ENCODE results near the gene ARHGEF7. TPM values are rescaled to one million over a fixed set of nuclear protein-coding genes. Genes with fewer than 3 reads are reported as not detected.

ARHGEF7 gene
- total RNA-seq, 2 donors from 2014 or later, result 46.7 to 50.7 TPM

DNA sequence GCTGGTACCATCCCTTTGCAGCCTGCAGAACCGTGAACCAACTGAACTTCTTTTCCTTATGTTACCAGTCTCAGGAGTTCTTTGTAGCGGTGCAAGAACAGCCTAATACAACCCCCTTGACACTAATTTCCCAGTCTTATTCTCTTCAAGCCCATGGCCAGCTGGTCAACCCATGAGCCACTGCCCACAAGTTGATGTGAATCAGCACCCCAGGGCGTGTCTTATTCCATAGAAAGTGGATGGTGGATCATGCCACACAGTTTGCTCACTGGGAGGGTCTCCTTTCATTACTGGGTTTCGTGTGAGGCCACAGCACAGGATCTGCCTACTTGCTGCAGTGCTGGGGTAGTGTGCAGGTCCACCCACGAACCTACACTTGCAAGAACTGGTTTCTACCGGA is 232.3 kb downstream of the ARHGEF7 start:
- TF ChIP-seq, protein P1, sequence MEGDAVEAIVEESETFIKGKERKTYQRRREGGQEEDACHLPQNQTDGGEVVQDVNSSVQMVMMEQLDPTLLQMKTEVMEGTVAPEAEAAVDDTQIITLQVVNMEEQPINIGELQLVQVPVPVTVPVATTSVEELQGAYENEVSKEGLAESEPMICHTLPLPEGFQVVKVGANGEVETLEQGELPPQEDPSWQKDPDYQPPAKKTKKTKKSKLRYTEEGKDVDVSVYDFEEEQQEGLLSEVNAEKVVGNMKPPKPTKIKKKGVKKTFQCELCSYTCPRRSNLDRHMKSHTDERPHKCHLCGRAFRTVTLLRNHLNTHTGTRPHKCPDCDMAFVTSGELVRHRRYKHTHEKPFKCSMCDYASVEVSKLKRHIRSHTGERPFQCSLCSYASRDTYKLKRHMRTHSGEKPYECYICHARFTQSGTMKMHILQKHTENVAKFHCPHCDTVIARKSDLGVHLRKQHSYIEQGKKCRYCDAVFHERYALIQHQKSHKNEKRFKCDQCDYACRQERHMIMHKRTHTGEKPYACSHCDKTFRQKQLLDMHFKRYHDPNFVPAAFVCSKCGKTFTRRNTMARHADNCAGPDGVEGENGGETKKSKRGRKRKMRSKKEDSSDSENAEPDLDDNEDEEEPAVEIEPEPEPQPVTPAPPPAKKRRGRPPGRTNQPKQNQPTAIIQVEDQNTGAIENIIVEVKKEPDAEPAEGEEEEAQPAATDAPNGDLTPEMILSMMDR (IDR thresholded peaks at IDR 0.05), result no peak
- DNase-seq, result no peak
- H3K36me3 ChIP-seq, result no peaks in the 10 kb centered on the region
- no peak overlapping the region for H3K4me3 ChIP-seq
- H3K9me3 ChIP-seq, result no peaks in the 10 kb centered on the region
- H3K4me1 ChIP-seq, result no peaks in the 10 kb centered on the region
- H3K27me3 ChIP-seq, result no peaks in the 10 kb centered on the region
- H3K9ac ChIP-seq (ENCODE audit: low read depth in 2 of 2, low read length in 2 of 2), result no peak overlapping the region
- no peak overlapping the region for H3K27ac ChIP-seq
- intact Hi-C loops (cut with DNase I), result no loop called here

- Histone ChIP-seq H3K27me3 (no peaks in the 10 kb centered on the region), H3K9me3 (no peaks in the 10 kb centered on the region), H3K4me1 (no peaks in the 10 kb centered on the region), H3K9ac (ENCODE audit: low read depth in 2 of 2, low read length in 2 of 2) (no peak overlapping the region), H3K36me3 (no peaks in the 10 kb centered on the region), H3K4me3 (no peak overlapping the region), H3K27ac (no peak overlapping the region)
- no peak for DNase-seq
- TF ChIP-seq, protein P1 (IDR thresholded peaks at IDR 0.05), result no peak
- intact Hi-C loops (cut with DNase I), result no loop called here
These were observed 238.4 kb downstream of the ARHGEF7 start for GRCh38 chr13:111353508-111353907.

- Histone ChIP-seq H3K27ac (no peak overlapping the region), H3K9ac (ENCODE audit: low read depth in 2 of 2, low read length in 2 of 2) (no peak overlapping the region), H3K27me3 (no peaks in the 10 kb centered on the region), H3K4me1 (no peaks in the 10 kb centered on the region), H3K36me3 (no peaks in the 10 kb centered on the region), H3K4me3 (no peak overlapping the region), H3K9me3 (no peaks in the 10 kb centered on the region)
- TF ChIP-seq, protein P1 (IDR thresholded peaks at IDR 0.05), result no peak
- no peak for DNase-seq
- intact Hi-C loops (cut with DNase I), result no loop called here
These were observed 239.7 kb downstream of the ARHGEF7 start for GRCh38 chr13:111354789-111355188.

Other genes with a start within 250 kb of the ARHGEF7 start
- 100 to 1,000 TPM in 1 of 2 donors, 10 to 100 TPM in 1; 94.9 to 123 TPM for gene ANKRD10, start 200.2 kb upstream of the ARHGEF7 start, total RNA-seq
- under 1 TPM in 1 of 2 donors, not detected in 1; 0.52 TPM for gene TEX29, start 205.3 kb downstream of the ARHGEF7 start, total RNA-seq